SU-DHL-6 (cell line): ENCODE measurements around the gene SEMA3B.

Source experiments
- H2AFZ ChIP-seq: fragments of 200-600 bp; sonication (generic); 2 replicates; pipeline ENCODE4 v1.6.1; 2014; ENCODE audit warnings: low read depth, mild to moderate bottlenecking, moderate library complexity, mixed read lengths, antibody characterized with exemption, low read length; ENCODE audit not compliant: severe bottlenecking
- H3F3A ChIP-seq: fragments of 200-600 bp; shearing (Covaris generic); 2 replicates; pipeline ENCODE4 v1.6.0; 2016; ENCODE audit warnings: antibody characterized with exemption, mild to moderate bottlenecking; ENCODE audit not compliant: insufficient read depth
- H3K27ac ChIP-seq: fragments of 200-600 bp; sonication (generic); 2 replicates; pipeline ENCODE4 v1.5.1; 2016; ENCODE audit warnings: low read depth, mild to moderate bottlenecking, low read length, moderate library complexity, mixed read lengths
- H3K27me3 ChIP-seq: fragments of 200-600 bp; sonication (generic), shearing (Covaris generic); 2 replicates; pipeline ENCODE4 v1.6.0; 2014; ENCODE audit warnings: mild to moderate bottlenecking, low read length
- H3K36me3 ChIP-seq: fragments of 200-600 bp; sonication (generic); 2 replicates; pipeline ENCODE4 v1.6.1; 2014; ENCODE audit warnings: mild to moderate bottlenecking, low read length, mixed read lengths
- H3K4me2 ChIP-seq: fragments of 300-600, 200-600 bp; shearing (Covaris generic), sonication (generic); 2 replicates; pipeline ENCODE4 v1.6.0; 2014; ENCODE audit warnings: low read length, low read depth, mild to moderate bottlenecking; ENCODE audit not compliant: poor library complexity, severe bottlenecking
- H3K4me3 ChIP-seq: fragments of 200-600 bp; sonication (generic); 2 replicates; pipeline ENCODE4 v1.5.1; 2014; ENCODE audit warnings: antibody characterized with exemption, low read length, mild to moderate bottlenecking, mixed read lengths; ENCODE audit not compliant: insufficient read depth, poor library complexity, severe bottlenecking
- H3K79me2 ChIP-seq: fragments of 200-600 bp; sonication (generic); 2 replicates; pipeline ENCODE4 v1.6.1; 2014; ENCODE audit warnings: mild to moderate bottlenecking, low read length, moderate library complexity; ENCODE audit not compliant: insufficient read depth
- H3K9ac ChIP-seq: fragments of 200-600 bp; sonication (generic); 2 replicates; pipeline ENCODE4 v1.7.0; 2014; ENCODE audit warnings: mild to moderate bottlenecking, low read length
- H3K9me2 ChIP-seq: fragments of 200-600 bp; sonication (generic); replicated peaks from 2 replicates; pipeline ENCODE4 v1.6.1; 2014; ENCODE audit warnings: low read length; ENCODE audit not compliant: insufficient read depth
- H3K9me3 ChIP-seq: fragments of 200-600 bp; sonication (generic); 2 replicates; pipeline ENCODE4 v1.6.1; 2014; ENCODE audit warnings: low read length, mixed read lengths; ENCODE audit not compliant: insufficient read depth
- H4K20me1 ChIP-seq: fragments of 200-600 bp; sonication (generic); 2 replicates; pipeline ENCODE4 v1.6.1; 2014; ENCODE audit warnings: low read depth, mild to moderate bottlenecking, antibody characterized with exemption, low read length, moderate library complexity, mixed read lengths
- CTCF ChIP-seq: fragments of 200-600 bp; sonication (generic); IDR thresholded peaks from one replicate; pipeline ENCODE4 v1.5.1; 2017; ENCODE audit warnings: antibody characterized with exemption, mild to moderate bottlenecking, low read length, moderate library complexity; ENCODE audit not compliant: insufficient read depth, poor library complexity, severe bottlenecking
- EZH2phosphoT487 ChIP-seq: fragments of 200-600 bp; sonication (generic), shearing (Covaris generic); conservative IDR thresholded peaks from 2 replicates; pipeline ENCODE4 v1.6.1; 2018; ENCODE audit warnings: mild to moderate bottlenecking, antibody characterized with exemption, low read length, moderate library complexity, mixed read lengths

SEMA3B gene

GRCh38 chr3:50289130-50289529 lies 20.2 kb downstream of the SEMA3B start:
- Histone ChIP-seq H4K20me1 (no peaks in the 10 kb centered on the region), H3K9ac (no peak overlapping the region), H3K79me2 (peaks cover 22% of the 10 kb centered on the region), H3K9me2 (no peaks in the 10 kb centered on the region), H3K27ac (no peak overlapping the region), H3K27me3 (no peaks in the 10 kb centered on the region), H3K36me3 (no peaks in the 10 kb centered on the region; the same call in 1 of the 2 replicates), H3K9me3 (no peaks in the 10 kb centered on the region), H3K4me3 (no peak overlapping the region), H3K4me2 (no peak overlapping the region), H2AFZ (no peak overlapping the region), H3F3A (no peaks in the 10 kb centered on the region)
- TF ChIP-seq EZH2phosphoT487 = no peak
- TF ChIP-seq CTCF = no peak

- Histone ChIP-seq H3K27me3 (no peaks in the 10 kb centered on the region), H3K9me3 (no peaks in the 10 kb centered on the region), H3K36me3 (no peaks in the 10 kb centered on the region; the same call in 1 of the 2 replicates), H3K27ac (no peak overlapping the region), H3K4me3 (no peak overlapping the region), H3F3A (no peaks in the 10 kb centered on the region), H3K4me2 (no peak overlapping the region), H2AFZ (no peak overlapping the region), H3K9ac (no peak overlapping the region), H3K9me2 (no peaks in the 10 kb centered on the region), H4K20me1 (no peaks in the 10 kb centered on the region), H3K79me2 (peaks cover 22% of the 10 kb centered on the region)
- TF ChIP-seq EZH2phosphoT487 = no peak
- no peak for TF ChIP-seq CTCF
Observed at GRCh38 chr3:50290161-50290641, 21.3 kb downstream of the SEMA3B start.

GRCh38 chr3:50292159-50293078 lies 23.5 kb downstream of the SEMA3B start, which contains the start of gene IFRD2:
TSS of gene IFRD2 (minus strand) at chr3:50292429. CDS start at chr3:50292274, 155 bp downstream.
- H3K9ac ChIP-seq = peak within 1 kb of the TSS; percentile 96
- H3K27ac ChIP-seq = peak within 1 kb of the TSS; percentile 46
- peak within 1 kb of the TSS; percentile 95 for H3K4me3 ChIP-seq
- H3K27me3 ChIP-seq = no peaks in the 10 kb centered on the region
- H4K20me1 ChIP-seq = no peaks in the 10 kb centered on the region
- H2AFZ ChIP-seq = no peak within 1 kb of the TSS
- no peaks in the 10 kb centered on the region for H3F3A ChIP-seq
- H3K36me3 ChIP-seq = no peaks in the 10 kb centered on the region
- no peaks in the 10 kb centered on the region for H3K9me3 ChIP-seq
- peak within 1 kb of the TSS; percentile 85 for H3K4me2 ChIP-seq
- H3K79me2 ChIP-seq = peaks cover 22% of the 10 kb centered on the region
- H3K9me2 ChIP-seq = no peaks in the 10 kb centered on the region
- TF ChIP-seq CTCF = no peak
- TF ChIP-seq EZH2phosphoT487 = no peak
